Measurements from ENCODE around the gene ETV3. TPM values are rescaled to one million over a fixed set of nuclear protein-coding genes. Genes with fewer than 3 reads are reported as not detected.

The ETV3 gene
- total and polyA plus RNA-seq, 2 of the 13 experiments (the other 11 are each of a cell fraction or from before 2014, with no cell fraction given), result 4.2 to 5.8 TPM

- TF ChIP-seq, protein P1, sequence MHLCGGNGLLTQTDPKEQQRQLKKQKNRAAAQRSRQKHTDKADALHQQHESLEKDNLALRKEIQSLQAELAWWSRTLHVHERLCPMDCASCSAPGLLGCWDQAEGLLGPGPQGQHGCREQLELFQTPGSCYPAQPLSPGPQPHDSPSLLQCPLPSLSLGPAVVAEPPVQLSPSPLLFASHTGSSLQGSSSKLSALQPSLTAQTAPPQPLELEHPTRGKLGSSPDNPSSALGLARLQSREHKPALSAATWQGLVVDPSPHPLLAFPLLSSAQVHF (CRISPR knock-in tag; IDR thresholded peaks at IDR 0.05), result no peak
- TF ChIP-seq GABPB1 (CRISPR knock-in tag; IDR thresholded peaks at IDR 0.05) (peak; percentile 94), ZSCAN21 (CRISPR knock-in tag; IDR thresholded peaks at IDR 0.05; ENCODE audit: borderline replicate concordance) (peak; percentile 87), NKX3-1 (CRISPR knock-in tag; IDR thresholded peaks at IDR 0.05) (no peak), ZNF263 (CRISPR knock-in tag; IDR thresholded peaks at IDR 0.05) (peak; percentile 99), ZNF616 (CRISPR knock-in tag; IDR thresholded peaks at IDR 0.05; ENCODE audit: low read depth) (peak; percentile 92), KDM6A (CRISPR knock-in tag; IDR thresholded peaks at IDR 0.05; ENCODE audit: low read depth) (no peak), ZNF629 (CRISPR knock-in tag; conservative IDR thresholded peaks at IDR 0.05) (no peak), ZSCAN5A (CRISPR knock-in tag; IDR thresholded peaks at IDR 0.05; ENCODE audit: borderline replicate concordance) (no peak), MTF1 (CRISPR knock-in tag; IDR thresholded peaks at IDR 0.05) (no peak), FOXJ3 (CRISPR knock-in tag; IDR thresholded peaks at IDR 0.05; ENCODE audit: borderline replicate concordance) (no peak), STAG1 (CRISPR knock-in tag; IDR thresholded peaks at IDR 0.05) (no peak), HNF4A (CRISPR knock-in tag; IDR thresholded peaks at IDR 0.05) (no peak), TCF12 (IDR thresholded peaks at IDR 0.05) (no peak), TCF12 (CRISPR knock-in tag; IDR thresholded peaks at IDR 0.05) (peak; percentile 83), ZNF468 (CRISPR knock-in tag; IDR thresholded peaks at IDR 0.05) (no peak), IRF2 (CRISPR knock-in tag; IDR thresholded peaks at IDR 0.05) (peak; percentile 43; the same call in 1 of the 2 replicates), ISX (CRISPR knock-in tag; conservative IDR thresholded peaks at IDR 0.05) (no peak), ZNF572 (CRISPR knock-in tag; IDR thresholded peaks at IDR 0.05) (no peak), GABPA (IDR thresholded peaks at IDR 0.05; ENCODE audit: low read depth, low read length) (peak; percentile 79), GABPA (CRISPR knock-in tag; IDR thresholded peaks at IDR 0.05; ENCODE audit: low read depth) (peak; percentile 93)
- TF ChIP-seq, protein P2, sequence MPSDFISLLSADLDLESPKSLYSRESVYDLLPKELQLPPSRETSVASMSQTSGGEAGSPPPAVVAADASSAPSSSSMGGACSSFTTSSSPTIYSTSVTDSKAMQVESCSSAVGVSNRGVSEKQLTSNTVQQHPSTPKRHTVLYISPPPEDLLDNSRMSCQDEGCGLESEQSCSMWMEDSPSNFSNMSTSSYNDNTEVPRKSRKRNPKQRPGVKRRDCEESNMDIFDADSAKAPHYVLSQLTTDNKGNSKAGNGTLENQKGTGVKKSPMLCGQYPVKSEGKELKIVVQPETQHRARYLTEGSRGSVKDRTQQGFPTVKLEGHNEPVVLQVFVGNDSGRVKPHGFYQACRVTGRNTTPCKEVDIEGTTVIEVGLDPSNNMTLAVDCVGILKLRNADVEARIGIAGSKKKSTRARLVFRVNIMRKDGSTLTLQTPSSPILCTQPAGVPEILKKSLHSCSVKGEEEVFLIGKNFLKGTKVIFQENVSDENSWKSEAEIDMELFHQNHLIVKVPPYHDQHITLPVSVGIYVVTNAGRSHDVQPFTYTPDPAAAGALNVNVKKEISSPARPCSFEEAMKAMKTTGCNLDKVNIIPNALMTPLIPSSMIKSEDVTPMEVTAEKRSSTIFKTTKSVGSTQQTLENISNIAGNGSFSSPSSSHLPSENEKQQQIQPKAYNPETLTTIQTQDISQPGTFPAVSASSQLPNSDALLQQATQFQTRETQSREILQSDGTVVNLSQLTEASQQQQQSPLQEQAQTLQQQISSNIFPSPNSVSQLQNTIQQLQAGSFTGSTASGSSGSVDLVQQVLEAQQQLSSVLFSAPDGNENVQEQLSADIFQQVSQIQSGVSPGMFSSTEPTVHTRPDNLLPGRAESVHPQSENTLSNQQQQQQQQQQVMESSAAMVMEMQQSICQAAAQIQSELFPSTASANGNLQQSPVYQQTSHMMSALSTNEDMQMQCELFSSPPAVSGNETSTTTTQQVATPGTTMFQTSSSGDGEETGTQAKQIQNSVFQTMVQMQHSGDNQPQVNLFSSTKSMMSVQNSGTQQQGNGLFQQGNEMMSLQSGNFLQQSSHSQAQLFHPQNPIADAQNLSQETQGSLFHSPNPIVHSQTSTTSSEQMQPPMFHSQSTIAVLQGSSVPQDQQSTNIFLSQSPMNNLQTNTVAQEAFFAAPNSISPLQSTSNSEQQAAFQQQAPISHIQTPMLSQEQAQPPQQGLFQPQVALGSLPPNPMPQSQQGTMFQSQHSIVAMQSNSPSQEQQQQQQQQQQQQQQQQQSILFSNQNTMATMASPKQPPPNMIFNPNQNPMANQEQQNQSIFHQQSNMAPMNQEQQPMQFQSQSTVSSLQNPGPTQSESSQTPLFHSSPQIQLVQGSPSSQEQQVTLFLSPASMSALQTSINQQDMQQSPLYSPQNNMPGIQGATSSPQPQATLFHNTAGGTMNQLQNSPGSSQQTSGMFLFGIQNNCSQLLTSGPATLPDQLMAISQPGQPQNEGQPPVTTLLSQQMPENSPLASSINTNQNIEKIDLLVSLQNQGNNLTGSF (CRISPR knock-in tag; IDR thresholded peaks at IDR 0.05), result no peak
- TF ChIP-seq, protein P3, sequence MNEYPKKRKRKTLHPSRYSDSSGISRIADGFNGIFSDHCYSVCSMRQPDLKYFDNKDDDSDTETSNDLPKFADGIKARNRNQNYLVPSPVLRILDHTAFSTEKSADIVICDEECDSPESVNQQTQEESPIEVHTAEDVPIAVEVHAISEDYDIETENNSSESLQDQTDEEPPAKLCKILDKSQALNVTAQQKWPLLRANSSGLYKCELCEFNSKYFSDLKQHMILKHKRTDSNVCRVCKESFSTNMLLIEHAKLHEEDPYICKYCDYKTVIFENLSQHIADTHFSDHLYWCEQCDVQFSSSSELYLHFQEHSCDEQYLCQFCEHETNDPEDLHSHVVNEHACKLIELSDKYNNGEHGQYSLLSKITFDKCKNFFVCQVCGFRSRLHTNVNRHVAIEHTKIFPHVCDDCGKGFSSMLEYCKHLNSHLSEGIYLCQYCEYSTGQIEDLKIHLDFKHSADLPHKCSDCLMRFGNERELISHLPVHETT (CRISPR knock-in tag; conservative IDR thresholded peaks at IDR 0.05), result peak; percentile 99
These were observed at the start of gene ETV3 (continued) for GRCh38 chr1:157138220-157139051.
